ENCODE data around the gene MBOAT7.
"Not testable (repeated sequence)": the region's sequence is repeated elsewhere in the genome, so short reads cannot be mapped to it uniquely, and the experiment has no call there.

Gene MBOAT7

GRCh38 chr19:54179921-54180461, 9.4 kb downstream of the MBOAT7 start:
- no peak for DNase-seq (ENCODE audit: extremely low read depth, low read depth)

GRCh38 chr19:54179262-54179852, 10.0 kb downstream of the MBOAT7 start:
- no peak for TF ChIP-seq CTCF (IDR thresholded peaks at IDR 0.05; ENCODE audit: low read depth, low read length, missing control alignments)
- no peak for DNase-seq (ENCODE audit: extremely low read depth, low read depth)
- no peak overlapping the region for H3K4me3 ChIP-seq (replicated peaks; ENCODE audit: low read depth, low read length)

More at GRCh38 chr19:54179921-54180461, 9.4 kb downstream of the MBOAT7 start:
- TF ChIP-seq CTCF (IDR thresholded peaks at IDR 0.05; ENCODE audit: low read depth, low read length, missing control alignments): peak; percentile 36
- H3K4me3 ChIP-seq (replicated peaks; ENCODE audit: low read depth, low read length): no peak overlapping the region

GRCh38 chr19:54178581-54179261, 10.7 kb downstream of the MBOAT7 start:
- no peak for DNase-seq (ENCODE audit: extremely low read depth, low read depth)
- TF ChIP-seq CTCF (IDR thresholded peaks at IDR 0.05; ENCODE audit: low read depth, low read length, missing control alignments): no peak
- H3K4me3 ChIP-seq (replicated peaks; ENCODE audit: low read depth, low read length): no peak overlapping the region

GRCh38 chr19:54173951-54174834, 15.2 kb downstream of the MBOAT7 start:
- no peak for DNase-seq (ENCODE audit: extremely low read depth, low read depth)
- no peak overlapping the region for H3K4me3 ChIP-seq (replicated peaks; ENCODE audit: low read depth, low read length)
- no peak for TF ChIP-seq CTCF (IDR thresholded peaks at IDR 0.05; ENCODE audit: low read depth, low read length, missing control alignments)

GRCh38 chr19:54173359-54173699, 16.1 kb downstream of the MBOAT7 start:
- TF ChIP-seq CTCF (IDR thresholded peaks at IDR 0.05; ENCODE audit: low read depth, low read length, missing control alignments): no peak
- DNase-seq (ENCODE audit: extremely low read depth, low read depth): no peak
- no peak overlapping the region for H3K4me3 ChIP-seq (replicated peaks; ENCODE audit: low read depth, low read length)

- DNase-seq (ENCODE audit: extremely low read depth, low read depth): no peak
- H3K4me3 ChIP-seq (replicated peaks; ENCODE audit: low read depth, low read length): no peak within 1 kb of the TSS
- TF ChIP-seq CTCF (IDR thresholded peaks at IDR 0.05; ENCODE audit: low read depth, low read length, missing control alignments): no peak
Observed at GRCh38 chr19:54172471-54173358, 16.7 kb downstream of the MBOAT7 start, which contains the start of gene TMC4. TSS of gene TMC4 (minus strand) at chr19:54173160. CDS start at chr19:54173117, 43 bp downstream.

- not testable (repeated sequence) for DNase-seq (ENCODE audit: extremely low read depth, low read depth); H3K4me3 ChIP-seq (replicated peaks; ENCODE audit: low read depth, low read length)
Observed at GRCh38 chr19:54171736-54172431, 17.5 kb downstream of the MBOAT7 start.
